Subcutaneous adipose tissue (tissue), 4 donors: ENCODE results near the gene RNASE12. TPM values are rescaled to one million over a fixed set of nuclear protein-coding genes. Genes with fewer than 3 reads are reported as not detected.

ENCODE experiments used
- total RNA-seq, 4 donors: library from RNA; depleted of rRNA; stranded (reverse); fragments of >200 nt; gene quantifications; one replicate each; pipeline ENCODE4 v1.1.0, GENCODE V29; 2016
- TF ChIP-seq, protein P1 (sequence below): fragments of 450-650 bp; IDR thresholded peaks from one replicate; pipeline ENCODE4 v1.5.1; 2016; ENCODE audit warnings: low read depth, mild to moderate bottlenecking, control low read depth, antibody characterized with exemption, moderate library complexity

RNASE12 gene
- total RNA-seq, 4 donors from 2014 or later, result not detected

DNA sequence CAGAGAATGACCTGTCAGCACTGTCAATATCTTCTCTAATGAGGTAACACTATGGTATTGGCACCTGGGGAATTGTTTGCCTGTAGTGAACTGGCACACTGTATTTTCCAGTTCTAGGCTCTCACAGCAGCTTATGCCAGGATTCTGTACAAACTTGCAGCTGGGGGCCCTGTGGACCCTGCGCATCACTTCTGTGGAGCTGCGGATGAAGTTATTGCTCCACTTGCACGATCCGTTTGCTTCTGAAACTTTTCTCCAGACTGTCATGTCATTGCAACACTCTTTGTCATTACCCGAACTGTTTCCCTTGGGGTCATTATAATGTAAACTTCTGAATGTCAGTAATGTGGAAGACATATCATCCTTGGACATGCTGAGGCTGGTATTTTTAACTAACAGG is 7.3 kb downstream of the RNASE12 start:
- TF ChIP-seq, protein P1, sequence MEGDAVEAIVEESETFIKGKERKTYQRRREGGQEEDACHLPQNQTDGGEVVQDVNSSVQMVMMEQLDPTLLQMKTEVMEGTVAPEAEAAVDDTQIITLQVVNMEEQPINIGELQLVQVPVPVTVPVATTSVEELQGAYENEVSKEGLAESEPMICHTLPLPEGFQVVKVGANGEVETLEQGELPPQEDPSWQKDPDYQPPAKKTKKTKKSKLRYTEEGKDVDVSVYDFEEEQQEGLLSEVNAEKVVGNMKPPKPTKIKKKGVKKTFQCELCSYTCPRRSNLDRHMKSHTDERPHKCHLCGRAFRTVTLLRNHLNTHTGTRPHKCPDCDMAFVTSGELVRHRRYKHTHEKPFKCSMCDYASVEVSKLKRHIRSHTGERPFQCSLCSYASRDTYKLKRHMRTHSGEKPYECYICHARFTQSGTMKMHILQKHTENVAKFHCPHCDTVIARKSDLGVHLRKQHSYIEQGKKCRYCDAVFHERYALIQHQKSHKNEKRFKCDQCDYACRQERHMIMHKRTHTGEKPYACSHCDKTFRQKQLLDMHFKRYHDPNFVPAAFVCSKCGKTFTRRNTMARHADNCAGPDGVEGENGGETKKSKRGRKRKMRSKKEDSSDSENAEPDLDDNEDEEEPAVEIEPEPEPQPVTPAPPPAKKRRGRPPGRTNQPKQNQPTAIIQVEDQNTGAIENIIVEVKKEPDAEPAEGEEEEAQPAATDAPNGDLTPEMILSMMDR, result no peak

DNA sequence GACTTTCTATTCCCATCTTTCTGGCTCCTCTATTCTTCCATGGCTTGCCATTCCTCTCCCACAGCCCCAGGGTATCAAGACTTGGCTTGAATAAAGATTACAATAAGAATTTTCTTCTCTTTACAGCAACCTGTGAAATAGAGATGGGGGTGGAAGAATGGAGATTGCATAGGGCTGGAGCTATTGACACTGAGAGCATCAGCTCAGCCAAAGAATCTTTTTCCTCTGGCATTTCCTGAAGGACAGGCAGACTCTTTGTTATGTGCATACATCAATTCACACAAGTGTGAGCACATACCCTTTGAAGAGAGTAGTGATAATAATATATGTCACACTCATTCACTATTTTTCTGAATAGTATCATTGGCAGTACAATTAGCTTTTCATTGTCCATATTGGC is 8.0 kb downstream of the RNASE12 start:
- TF ChIP-seq, protein P1, result no peak

DNA sequence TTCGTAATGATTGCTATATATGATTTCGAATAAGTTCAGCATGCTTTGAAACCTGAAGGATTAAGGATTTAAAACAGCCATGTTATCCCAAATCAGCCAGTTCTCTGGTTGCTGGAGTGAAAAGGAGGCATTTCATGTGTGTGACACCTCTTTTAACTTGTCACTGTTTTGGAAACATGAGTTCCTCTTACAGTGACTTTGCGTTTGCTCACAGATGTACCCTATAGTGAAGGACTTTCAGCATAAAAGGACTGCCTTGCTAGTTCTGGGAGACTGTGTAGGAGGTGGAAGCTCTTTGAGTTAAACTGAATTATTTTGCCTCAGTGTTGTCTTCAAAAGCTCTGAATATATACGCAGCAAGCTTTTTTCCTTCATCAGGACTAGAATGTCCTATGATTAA is 10.9 kb downstream of the RNASE12 start:
- TF ChIP-seq, protein P1, result no peak

DNA sequence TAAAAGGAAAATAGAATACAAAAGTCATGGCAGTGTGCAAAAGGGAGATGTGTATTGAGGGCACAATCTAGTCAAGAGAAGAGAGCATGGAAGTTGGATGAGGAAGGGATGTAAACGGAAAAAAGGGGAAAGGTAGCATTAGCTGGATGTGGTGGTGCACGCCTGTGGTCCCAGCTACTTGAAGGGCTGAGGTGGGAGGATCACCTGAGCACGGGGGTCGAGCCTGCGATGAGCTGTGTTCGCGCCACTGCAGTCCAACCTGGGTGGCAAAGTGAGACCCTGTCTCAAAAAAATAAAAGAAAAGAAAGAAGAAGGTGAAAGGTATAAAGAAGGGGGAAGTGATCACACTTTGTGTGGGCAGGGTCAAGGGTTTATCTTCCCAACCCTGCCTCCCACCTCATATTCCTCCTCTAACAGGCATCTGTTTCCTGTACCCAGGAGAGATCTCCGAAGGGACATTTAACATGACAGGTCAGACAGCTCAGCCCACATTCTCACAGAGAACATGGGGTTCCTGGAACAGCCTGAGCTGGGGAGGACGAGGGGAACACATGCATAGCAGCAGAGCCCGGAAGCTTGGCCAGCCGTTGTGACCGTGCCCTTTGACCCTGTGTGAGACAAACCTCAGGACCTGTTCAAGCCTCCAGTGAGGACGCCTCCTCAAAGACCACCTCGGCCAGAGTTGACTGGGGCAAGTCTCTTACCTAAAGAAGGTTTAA is 12.2 kb downstream of the RNASE12 start:
- TF ChIP-seq, protein P1, result no peak

DNA sequence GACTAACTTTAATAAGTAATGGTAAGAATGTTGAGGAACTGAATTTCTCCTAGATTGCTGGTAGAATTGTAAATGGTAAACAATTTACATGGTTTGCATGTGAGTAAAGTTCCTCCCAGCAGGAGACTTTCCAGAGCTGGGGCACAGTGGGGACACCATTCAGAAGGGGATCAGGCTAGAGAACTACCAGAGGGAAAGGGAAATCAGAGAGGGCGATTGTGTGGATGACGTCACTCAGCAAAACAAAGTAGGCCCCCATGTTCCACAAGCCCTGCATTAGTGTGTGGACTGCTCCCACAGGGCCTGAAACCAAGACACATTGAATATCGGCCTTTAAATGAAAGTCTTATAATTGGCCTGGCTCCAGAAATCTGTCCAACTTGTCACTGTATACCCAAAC is 12.9 kb downstream of the RNASE12 start:
- TF ChIP-seq, protein P1, result no peak

DNA sequence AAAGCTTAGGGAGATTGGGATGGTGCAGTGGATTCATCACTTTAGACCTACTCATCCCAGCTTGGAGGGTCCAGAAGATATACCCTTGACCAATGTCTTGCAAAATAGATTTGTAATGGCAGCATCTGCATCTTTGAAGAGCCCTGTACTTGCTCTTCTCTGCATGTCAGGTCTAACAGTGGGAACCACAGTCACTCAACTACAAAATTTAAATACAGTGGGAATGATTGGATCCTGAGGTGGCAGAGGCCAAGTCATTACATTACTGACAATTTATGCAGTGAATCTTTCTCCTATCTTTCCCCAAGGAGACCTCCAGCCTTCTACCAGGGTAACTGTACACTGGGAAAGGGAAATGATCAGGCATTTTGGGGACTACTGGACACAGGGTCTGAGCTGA is 22.1 kb downstream of the RNASE12 start:
- TF ChIP-seq, protein P1, result no peak

DNA sequence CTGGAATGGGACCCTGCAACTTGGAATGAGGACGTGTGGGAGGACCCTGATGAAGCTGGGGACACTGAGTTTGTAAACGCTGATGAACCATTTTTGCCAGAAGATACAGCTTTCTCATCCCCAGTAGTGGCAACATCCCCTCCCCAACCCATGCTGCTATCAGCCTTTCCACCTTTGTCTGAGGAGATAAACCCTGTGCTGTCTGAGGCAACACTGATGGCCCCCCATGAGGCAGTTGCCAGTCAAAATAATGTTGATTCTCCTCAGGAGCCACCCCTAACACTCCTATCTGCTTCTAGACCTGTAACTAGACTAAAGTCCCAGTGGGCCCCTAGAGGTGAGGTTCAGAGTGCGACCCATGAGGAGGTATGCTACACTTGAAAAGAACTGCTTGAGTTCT is 22.8 kb downstream of the RNASE12 start:
- TF ChIP-seq, protein P1, result no peak
